PC-3 (cell line): Measurements from ENCODE around the gene TSPAN12. TPM values are rescaled to one million over a fixed set of nuclear protein-coding genes. Genes with fewer than 3 reads are reported as not detected.

Source experiments
- ATAC-seq: fragments of 200-7000 bp; cut with Tn5 transposase; 2 replicates; pipeline ENCODE4 v1.9.1; 2020; ENCODE audit warnings: mild to moderate bottlenecking, moderate library complexity
- BruUV-seq: library from RNA; stranded (reverse); fragments of 400-500 nt; replicated peaks from 2 replicates; lab custom pipeline; 2021; lab: Mats Ljungman, UMichigan
- CTCF ChIA-PET: fragments of 300-600 bp; sonication (Branson Sonifier 250); formaldehyde crosslinking; loops from one replicate; lab custom pipeline; 2022; ENCODE audit warnings: antibody characterized with exemption; lab: Charles Lee
- POLR2A ChIA-PET: fragments of 300-600 bp; sonication (Branson Sonifier 250); formaldehyde crosslinking; loops from one replicate; lab custom pipeline; 2022; ENCODE audit warnings: antibody characterized with exemption; ENCODE audit not compliant: unreplicated experiment; lab: Charles Lee
- DNase-seq: peaks from one replicate; pipeline ENCODE4 v3.0.0-alpha.2; 2015
- H2AFZ ChIP-seq: fragments of 300-600 bp; sonication (generic); 2 replicates; pipeline ENCODE4 v1.6.0; 2016; ENCODE audit warnings: antibody characterized with exemption, low read length
- H3F3A ChIP-seq: fragments of 300-600 bp; sonication (generic); one replicate; pipeline ENCODE4 v1.6.0; 2017; ENCODE audit warnings: antibody characterized with exemption, low read length, control low read depth, mild to moderate bottlenecking; ENCODE audit not compliant: unreplicated experiment
- H3K27ac ChIP-seq: fragments of 300-600 bp; sonication (generic); 2 replicates; pipeline ENCODE4 v1.5.1; 2016; ENCODE audit warnings: mild to moderate bottlenecking, low read length
- H3K27me3 ChIP-seq: fragments of 300-600 bp; sonication (generic); 2 replicates; pipeline ENCODE4 v1.6.1; 2016; ENCODE audit warnings: low read length, mixed read lengths
- H3K36me3 ChIP-seq: fragments of 300-600 bp; sonication (generic); 2 replicates; pipeline ENCODE4 v1.6.1; 2016; ENCODE audit warnings: low read depth, mixed run types, low read length, mixed read lengths
- H3K4me1 ChIP-seq: fragments of 300-600 bp; sonication (generic); 2 replicates; pipeline ENCODE4 v1.5.1; 2016; ENCODE audit warnings: low read length; ENCODE audit not compliant: insufficient read depth
- H3K4me2 ChIP-seq: fragments of 300-600 bp; sonication (generic); 2 replicates; pipeline ENCODE4 v1.6.0; 2016; ENCODE audit warnings: low read length
- H3K4me3 ChIP-seq: fragments of 300-600 bp; sonication (generic); 2 replicates; pipeline ENCODE4 v1.5.1; 2016; ENCODE audit warnings: mild to moderate bottlenecking, low read length, mixed read lengths
- H3K79me2 ChIP-seq: fragments of 300-600 bp; sonication (generic); 2 replicates; pipeline ENCODE4 v1.6.1; 2017; ENCODE audit warnings: low read length, mixed read lengths
- H3K9ac ChIP-seq: fragments of 300-600 bp; sonication (generic); 2 replicates; pipeline ENCODE4 v1.6.0; 2016; ENCODE audit warnings: mild to moderate bottlenecking, low read length
- H3K9me2 ChIP-seq: fragments of 300-600 bp; sonication (generic); replicated peaks from 2 replicates; pipeline ENCODE4 v1.6.1; 2016; ENCODE audit warnings: mixed run types, low read length, mixed read lengths
- H3K9me3 ChIP-seq: fragments of 300-600 bp; sonication (generic); 2 replicates; pipeline ENCODE4 v1.6.1; 2016; ENCODE audit warnings: low read length, mixed read lengths
- H4K20me1 ChIP-seq: fragments of 300-600 bp; sonication (generic); 2 replicates; pipeline ENCODE4 v1.6.1; 2016; ENCODE audit warnings: low read length, mixed read lengths
- CTCF ChIP-seq: fragments of 300-600 bp; sonication (generic); conservative IDR thresholded peaks from 2 replicates; pipeline ENCODE4 v1.5.1; 2017; ENCODE audit warnings: antibody characterized with exemption, low read depth, mild to moderate bottlenecking, low read length
- EZH2 ChIP-seq: fragments of 300-600 bp; sonication (generic); IDR thresholded peaks from one replicate; pipeline ENCODE4 v1.6.1; 2017; ENCODE audit warnings: antibody characterized with exemption, mild to moderate bottlenecking, low read length; ENCODE audit not compliant: unreplicated experiment
- EZH2phosphoT487 ChIP-seq: fragments of 300-600 bp; sonication (generic); IDR thresholded peaks from 2 replicates; pipeline ENCODE4 v1.6.1; 2018; ENCODE audit warnings: mild to moderate bottlenecking, antibody characterized with exemption, low read length, borderline replicate concordance
- intact Hi-C: fragments of 100-400 bp; cut with micrococcal nuclease; formaldehyde crosslinking; loops from 2 replicates; pipeline ENCODE4 v1.9.0; 2023
- total RNA-seq: library from RNA; depleted of rRNA; stranded (reverse); fragments of >200 nt; gene quantifications from 2 replicates; pipeline ENCODE4 v1.2.3, GENCODE V29; 2014

The TSPAN12 gene
- total RNA-seq, 1 experiment from 2014 or later = 8.3 TPM

- Histone ChIP-seq H3K9ac (no peak overlapping the region), H3K79me2 (no peaks in the 10 kb centered on the region), H3K4me2 (no peak overlapping the region), H3F3A (no peaks in the 10 kb centered on the region), H3K9me2 (no peaks in the 10 kb centered on the region), H3K9me3 (no peaks in the 10 kb centered on the region), H3K4me1 (peaks cover 10% of the 10 kb centered on the region; the same call in 1 of the 2 replicates), H4K20me1 (no peaks in the 10 kb centered on the region), H3K36me3 (no peaks in the 10 kb centered on the region), H3K27ac (no peak overlapping the region), H3K4me3 (no peak overlapping the region), H3K27me3 (no peaks in the 10 kb centered on the region), H2AFZ (no peak overlapping the region)
- POLR2A ChIA-PET = no interaction called here
- CTCF ChIA-PET = no interaction called here
- BruUV-seq = no TSS peak
- ATAC-seq (no peak), DNase-seq (no peak)
- intact Hi-C loops = no loop called here
- TF ChIP-seq CTCF (no peak), EZH2 (no peak), EZH2phosphoT487 (no peak)
Measured at GRCh38 chr7:120827371-120828118, 30.4 kb downstream of the TSPAN12 start.

- Histone ChIP-seq H4K20me1 (no peaks in the 10 kb centered on the region), H3K9ac (no peak overlapping the region), H3K27ac (no peak overlapping the region), H3K27me3 (no peaks in the 10 kb centered on the region), H3K4me3 (no peak overlapping the region), H3K79me2 (no peaks in the 10 kb centered on the region), H3K9me2 (no peaks in the 10 kb centered on the region), H3K9me3 (no peaks in the 10 kb centered on the region), H3K4me1 (peaks cover 10% of the 10 kb centered on the region; the same call in 1 of the 2 replicates), H2AFZ (no peak overlapping the region), H3K36me3 (no peaks in the 10 kb centered on the region), H3F3A (no peaks in the 10 kb centered on the region), H3K4me2 (peak overlapping the region; percentile 31)
- BruUV-seq = no TSS peak
- ChIA-PET CTCF (no interaction called here), POLR2A (no interaction called here)
- DNase-seq (peak; percentile 4), ATAC-seq (peak; percentile 42)
- intact Hi-C loops = no loop called here
- TF ChIP-seq CTCF (no peak), EZH2phosphoT487 (no peak), EZH2 (no peak)
Measured at GRCh38 chr7:120825576-120825975, 32.4 kb downstream of the TSPAN12 start.

- no peaks in the 10 kb centered on the region for H4K20me1 ChIP-seq
- BruUV-seq = no TSS peak
- H2AFZ ChIP-seq = no peak overlapping the region
- H3K36me3 ChIP-seq = no peaks in the 10 kb centered on the region
- H3K4me3 ChIP-seq = no peak overlapping the region
- peaks cover 10% of the 10 kb centered on the region; the same call in 1 of the 2 replicates for H3K4me1 ChIP-seq
- no peaks in the 10 kb centered on the region for H3F3A ChIP-seq
- H3K4me2 ChIP-seq = peak overlapping the region; percentile 31
- DNase-seq = peak; percentile 14
- peak; percentile 63 for ATAC-seq
- CTCF ChIA-PET = no interaction called here
- H3K9ac ChIP-seq = no peak overlapping the region
- intact Hi-C loops = no loop called here
- H3K79me2 ChIP-seq = no peaks in the 10 kb centered on the region
- no peaks in the 10 kb centered on the region for H3K9me3 ChIP-seq
- no peak overlapping the region for H3K27ac ChIP-seq
- POLR2A ChIA-PET = no interaction called here
- H3K27me3 ChIP-seq = no peaks in the 10 kb centered on the region
- no peaks in the 10 kb centered on the region for H3K9me2 ChIP-seq
- TF ChIP-seq EZH2phosphoT487 (no peak), EZH2 (no peak), CTCF (no peak)
Measured at GRCh38 chr7:120825152-120825551, 32.8 kb downstream of the TSPAN12 start.
